HG03575 (cell line): ENCODE data around the gene TMEM132C.

ENCODE experiments used
- ATAC-seq: cut with Tn5 transposase; IDR thresholded peaks from one replicate; pipeline ENCODE4 v1.9.1; 2021; ENCODE audit not compliant: unreplicated experiment, insufficient number of reproducible peaks, low FRiP score; ENCODE audit errors: extremely low read depth

TMEM132C gene

DNA sequence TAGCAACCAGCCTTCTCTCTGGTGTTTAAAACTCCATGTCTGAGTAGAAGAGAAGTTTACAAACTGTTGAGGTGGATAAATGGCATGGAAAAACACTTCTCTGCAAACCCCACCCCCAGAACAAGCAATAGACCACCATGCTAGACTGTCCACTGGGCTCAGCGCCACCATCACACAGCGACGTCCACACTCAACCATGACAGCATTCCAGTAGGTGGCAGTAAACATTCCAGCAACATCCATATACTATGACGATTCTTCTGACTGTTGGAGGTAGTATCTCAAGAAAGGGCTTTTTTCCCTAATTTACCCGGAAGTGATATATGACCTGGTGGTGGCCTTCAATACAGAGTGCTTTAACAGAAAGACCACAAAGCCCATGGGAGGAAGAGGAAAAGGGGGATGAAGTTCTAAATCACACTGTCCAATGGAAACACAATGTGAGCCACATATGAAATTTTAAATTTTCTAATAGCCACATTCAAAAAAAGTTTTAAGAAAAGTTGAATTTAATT lies 404.6 kb downstream of the TMEM132C start:
- no peak for ATAC-seq

DNA sequence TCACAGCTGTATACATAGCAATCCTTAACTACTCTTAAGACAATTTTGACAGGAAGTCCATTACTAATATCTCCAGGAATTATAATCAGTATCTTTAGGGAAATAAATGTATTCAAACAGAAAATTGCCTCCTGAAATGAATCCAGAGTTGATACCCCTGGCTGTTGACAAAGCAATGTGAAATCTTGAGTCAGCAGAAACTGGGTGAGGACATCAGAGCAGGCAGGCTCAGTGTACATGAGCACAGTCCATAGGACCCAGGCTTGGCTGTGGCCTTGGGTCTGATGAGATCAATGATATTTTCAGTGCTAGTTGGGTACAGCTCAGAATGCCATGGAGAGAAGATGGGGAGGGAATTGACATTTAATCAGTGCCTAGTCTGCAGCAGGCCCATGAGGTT lies 405.5 kb downstream of the TMEM132C start:
- no peak for ATAC-seq

DNA sequence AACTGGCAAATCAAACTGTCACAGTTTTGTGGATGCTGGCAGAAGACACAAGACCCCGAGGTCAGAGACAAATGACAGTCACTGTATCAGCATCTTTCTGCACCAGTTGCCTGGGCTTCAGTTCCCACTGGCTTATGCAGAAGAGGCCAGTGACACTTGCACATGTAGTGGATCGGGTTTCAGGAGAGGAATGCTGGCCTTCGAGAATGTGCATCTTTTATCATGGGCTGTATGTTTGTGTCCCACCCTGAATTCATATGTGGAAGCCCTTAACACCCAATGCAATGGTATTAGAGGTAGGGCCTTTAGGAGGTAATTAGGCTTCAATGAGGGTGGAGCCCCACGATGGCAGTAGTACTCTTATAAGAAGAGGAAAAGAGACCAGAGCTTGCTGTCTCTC lies 405.9 kb downstream of the TMEM132C start:
- ATAC-seq = no peak

DNA sequence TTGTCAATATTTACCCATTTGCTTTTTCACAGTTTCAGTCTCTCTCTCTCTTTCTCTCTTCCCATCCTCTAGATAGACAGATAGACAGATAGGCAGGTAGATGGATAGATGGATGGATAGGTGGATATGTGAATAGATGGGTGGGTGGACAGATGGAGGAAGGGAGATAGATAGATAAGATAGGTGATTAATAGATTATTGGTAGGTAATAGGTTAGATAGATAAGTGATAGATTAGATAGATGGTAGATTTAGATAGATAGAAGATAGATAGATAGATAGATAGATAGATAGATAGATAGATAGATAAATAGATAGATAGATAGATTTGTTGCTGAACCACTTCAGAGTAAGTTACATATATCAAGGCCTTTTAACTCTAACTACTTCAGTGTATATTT lies 408.6 kb downstream of the TMEM132C start:
- ATAC-seq = no peak

DNA sequence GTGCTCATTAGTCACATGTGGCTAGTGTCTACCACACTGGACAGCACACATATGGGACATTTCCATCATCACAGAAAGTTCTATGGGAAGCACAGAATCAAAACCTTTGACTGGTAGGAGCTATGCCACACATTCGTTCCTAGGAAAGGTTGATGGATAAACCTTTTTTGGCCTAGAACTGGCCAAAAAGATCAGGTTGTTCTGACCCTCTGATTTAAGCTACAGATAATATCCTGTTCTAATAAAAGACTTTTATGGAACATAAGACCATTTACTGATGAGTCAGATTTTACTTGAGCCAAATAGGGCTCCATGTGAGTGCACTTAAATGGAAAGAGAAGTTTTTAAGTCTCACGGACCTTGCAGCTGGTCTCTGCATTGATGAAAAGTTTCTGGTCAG lies 413.6 kb downstream of the TMEM132C start:
- ATAC-seq = no peak

DNA sequence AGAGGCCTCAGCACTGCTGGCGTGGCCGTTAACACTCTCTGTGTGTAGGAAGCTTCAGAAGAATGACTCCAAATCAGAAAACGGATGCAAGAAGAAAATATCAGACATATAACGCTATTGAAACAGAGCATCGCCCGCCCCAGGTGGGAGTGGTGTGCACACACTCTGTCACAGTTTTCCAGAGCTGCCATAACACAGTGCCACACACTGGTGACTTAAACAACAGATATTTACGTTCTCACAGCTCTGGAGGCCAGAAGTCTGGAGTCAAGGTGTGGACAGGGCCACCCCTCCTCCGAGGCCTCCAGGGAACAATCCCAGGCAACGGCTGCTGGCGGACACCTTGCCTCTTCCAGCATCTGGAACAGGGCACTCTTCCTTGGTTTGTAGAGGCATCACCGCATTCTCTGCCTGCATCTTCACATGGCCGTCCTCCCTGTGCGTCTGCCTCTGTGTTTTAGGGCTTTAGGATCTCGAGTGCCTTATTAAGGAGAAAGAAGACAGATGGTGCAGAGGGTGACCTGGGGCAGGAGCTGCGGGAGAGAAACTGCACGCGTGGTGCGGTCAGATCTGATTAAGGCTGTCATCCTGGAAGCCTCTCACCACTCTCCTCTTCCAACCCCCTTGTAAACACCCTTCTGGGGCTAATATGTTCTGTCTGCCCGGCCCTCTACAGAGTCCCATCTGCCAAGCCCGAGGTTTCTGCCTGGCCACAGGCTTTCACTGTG lies 415.7 kb downstream of the TMEM132C start:
- no peak for ATAC-seq

DNA sequence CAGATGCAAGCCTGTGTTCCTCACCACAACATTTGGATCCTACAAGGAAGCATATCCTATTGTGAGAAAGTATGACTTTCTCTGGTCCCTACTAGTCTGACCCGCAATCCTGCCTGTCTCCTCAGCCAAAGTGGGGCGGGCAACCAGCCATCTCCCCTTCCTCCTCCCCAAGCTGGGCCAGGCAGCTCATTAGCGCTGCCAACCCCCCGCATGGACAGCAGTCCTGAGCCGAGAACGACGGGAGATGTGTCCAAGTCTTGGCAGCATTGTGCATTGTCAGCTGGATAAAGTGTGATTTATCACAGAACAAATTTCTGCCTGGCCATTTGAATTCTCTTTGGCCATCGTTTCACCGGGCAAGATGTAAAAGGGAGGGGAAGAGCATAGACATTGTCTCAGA lies 417.4 kb downstream of the TMEM132C start:
- no peak for ATAC-seq

DNA sequence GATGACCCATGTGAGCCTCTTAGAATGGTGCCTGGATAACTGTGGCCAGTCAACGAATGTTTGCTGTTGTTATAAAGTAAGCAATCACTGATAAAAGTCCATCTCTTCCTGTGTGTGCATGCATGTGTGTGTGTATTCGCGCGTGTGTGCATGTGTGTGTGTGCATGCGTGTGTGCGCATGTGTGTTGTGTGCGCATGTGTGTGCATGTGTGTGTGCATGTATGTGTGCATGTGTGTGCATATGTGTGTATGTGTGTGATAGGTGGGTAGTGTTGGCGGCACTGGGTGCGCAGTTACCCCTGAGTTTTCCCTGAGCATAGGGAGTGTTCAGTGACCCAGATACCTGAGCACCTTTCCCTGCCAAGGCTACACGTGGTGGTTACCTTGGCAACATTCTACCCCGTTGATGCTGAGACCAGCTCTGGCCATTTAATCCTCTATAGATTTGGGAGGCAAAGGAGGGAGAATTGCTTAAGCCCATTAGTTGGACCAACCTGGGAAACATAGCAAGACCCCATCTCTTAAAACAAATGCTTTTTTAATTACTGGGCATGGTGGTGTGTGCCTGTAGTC lies 419.0 kb downstream of the TMEM132C start:
- no peak for ATAC-seq

DNA sequence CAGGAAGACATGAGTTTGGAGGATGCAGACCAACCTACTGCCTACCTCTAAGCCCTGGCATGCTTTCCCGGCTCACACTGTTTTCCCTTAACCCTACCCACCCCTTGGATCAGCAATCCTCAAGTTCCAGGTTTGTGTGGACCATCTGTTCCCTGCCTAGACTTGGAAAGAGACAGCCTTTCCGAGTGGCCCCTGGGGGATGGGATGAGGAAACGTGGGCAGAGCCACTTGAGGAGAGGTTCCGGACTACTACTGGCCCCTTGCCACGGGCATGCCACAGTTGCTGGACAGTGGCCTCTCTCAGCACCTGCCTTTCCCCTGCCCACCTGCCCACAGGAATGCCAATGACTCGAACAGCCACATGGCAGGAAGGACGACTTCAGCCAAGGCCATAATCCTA lies 420.9 kb downstream of the TMEM132C start:
- ATAC-seq = no peak

DNA sequence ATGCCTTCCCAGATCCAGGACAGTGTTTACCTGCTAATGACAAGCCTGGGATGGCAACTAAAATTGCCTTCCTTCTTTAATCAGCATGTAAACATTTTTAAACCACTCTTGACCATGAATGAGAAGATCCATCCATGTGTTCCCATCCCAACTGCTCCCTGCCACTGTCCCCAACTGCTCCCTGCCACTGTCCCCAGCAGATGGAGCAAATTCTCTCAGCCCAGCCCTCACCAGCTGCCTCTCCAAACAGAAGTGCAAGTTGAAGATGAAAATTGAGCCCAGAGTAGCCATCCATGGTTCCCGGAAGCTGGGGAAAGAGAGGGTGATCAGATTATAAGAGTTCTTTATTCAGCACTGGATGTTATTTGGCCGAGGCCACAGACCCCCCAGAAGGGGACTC lies 423.7 kb downstream of the TMEM132C start:
- no peak for ATAC-seq

DNA sequence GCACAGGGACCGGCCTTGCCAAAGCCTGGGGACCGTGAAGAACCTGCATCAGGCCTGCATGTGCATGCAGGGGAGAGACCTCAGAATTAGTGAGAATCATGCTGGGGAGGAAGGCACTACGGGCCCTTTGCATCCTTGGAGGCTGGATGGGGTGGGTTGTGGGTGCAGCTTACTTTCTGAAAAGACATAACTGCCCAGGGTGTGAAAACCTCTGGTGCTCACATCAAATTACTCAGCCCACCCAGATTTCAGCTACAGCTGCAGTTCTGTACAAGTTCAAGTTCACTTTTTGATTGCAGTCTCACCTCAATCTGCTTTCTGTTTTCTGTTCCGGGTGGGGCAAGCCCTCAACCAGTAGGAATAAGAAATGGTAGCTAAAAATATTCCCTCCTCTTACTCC lies 426.1 kb downstream of the TMEM132C start:
- ATAC-seq = no peak

DNA sequence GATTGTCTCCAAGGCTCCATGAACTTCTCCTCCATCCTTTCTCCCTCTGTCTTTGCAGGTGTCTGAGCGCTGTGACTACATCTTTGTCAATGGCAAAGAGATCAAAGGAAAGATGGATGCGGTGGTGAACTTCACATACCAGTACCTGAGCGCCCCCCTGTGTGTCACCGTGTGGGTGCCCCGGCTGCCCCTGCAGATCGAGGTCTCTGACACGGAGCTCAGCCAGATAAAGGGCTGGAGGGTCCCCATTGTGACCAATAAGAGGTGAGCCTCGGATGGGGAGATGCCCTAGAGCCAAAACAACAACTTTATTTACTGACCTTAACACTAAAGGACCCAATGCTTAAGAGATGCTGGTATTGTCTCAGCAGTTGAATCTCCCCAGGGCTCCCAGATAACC lies 426.8 kb downstream of the TMEM132C start:
- no peak for ATAC-seq

DNA sequence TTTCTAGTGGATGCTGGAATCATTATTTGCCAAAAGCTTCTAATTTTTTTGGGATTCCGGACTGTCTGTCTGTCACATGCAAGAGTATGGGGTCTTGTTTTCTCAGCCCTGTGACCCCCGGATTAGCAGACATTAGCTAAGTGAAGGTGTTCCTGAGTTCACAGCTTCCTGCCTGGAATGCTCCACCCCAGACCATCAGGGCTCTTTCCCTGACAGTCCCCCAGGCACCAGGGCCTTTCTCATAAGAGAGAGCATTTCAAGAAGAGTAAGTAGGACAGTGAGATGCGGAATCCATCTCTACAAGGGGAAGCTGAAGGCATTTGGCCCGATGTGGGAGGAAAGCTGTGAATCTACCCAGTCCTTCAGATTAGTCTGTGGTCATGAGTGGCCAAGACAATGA lies 427.5 kb downstream of the TMEM132C start:
- no peak for ATAC-seq

DNA sequence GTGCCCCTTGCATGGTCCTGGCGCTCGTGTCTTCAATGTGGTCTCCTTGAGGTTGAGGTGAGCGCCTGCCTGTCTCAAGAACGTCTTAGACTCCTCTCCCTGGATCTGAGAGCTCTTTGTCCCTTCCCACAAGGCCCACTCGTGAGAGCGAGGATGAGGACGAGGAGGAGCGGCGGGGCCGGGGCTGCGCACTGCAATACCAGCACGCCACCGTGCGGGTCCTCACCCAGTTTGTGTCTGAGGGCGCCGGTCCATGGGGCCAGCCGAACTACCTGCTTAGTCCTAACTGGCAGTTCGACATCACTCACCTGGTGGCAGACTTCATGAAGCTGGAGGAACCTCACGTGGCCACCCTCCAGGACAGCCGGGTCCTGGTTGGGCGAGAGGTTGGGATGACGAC lies 428.7 kb downstream of the TMEM132C start:
- no peak for ATAC-seq

DNA sequence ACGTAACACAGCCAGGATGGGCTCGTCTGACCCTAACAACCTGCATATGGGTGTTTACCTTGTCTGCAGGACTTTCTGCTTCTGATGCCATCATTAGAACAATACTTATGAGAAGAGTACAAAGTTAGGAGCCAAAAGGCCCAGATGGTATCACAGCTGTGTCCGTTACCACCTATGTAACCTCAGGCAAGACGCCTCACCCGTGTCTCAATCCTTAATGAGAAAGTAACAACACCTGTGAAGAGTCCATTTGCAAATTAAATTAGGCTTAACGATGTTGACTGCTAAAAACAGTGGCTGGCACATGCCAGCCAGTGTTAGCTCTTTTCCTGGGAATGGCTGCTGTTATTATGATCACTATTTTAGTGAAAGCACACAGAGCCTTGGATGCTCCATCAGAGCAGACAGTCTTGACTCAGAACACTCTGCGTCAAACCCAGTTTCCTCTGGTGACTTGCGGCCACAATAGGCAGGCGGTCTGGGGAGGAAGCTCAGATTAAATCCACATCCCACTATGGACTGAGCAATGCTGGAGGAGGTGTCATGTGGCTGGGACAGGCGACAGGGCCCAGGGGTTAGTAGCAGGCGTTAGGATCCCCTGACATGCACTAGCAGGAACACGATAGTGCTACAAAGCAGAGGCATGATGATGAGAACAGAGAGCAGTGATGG lies 431.5 kb downstream of the TMEM132C start:
- no peak for ATAC-seq

DNA sequence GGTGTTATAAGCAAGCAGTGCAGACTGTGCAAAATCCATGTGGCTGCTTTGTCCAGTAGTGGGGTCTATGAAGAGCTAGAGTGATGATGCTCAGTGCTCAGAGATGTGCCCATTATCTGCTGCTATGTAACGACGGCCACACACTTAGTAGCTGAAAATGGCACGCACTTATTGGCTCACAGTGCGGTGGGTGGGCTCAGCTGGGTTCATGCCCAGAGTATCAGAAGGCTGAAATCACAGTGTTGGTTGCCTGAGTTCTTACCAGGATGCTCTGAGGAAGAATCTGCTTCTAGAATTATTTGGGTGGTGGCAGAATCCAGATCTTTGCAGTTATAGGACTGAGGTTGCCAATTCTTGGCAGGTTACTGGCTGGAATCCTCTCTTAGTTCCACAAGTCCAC lies 432.1 kb downstream of the TMEM132C start:
- ATAC-seq = no peak

DNA sequence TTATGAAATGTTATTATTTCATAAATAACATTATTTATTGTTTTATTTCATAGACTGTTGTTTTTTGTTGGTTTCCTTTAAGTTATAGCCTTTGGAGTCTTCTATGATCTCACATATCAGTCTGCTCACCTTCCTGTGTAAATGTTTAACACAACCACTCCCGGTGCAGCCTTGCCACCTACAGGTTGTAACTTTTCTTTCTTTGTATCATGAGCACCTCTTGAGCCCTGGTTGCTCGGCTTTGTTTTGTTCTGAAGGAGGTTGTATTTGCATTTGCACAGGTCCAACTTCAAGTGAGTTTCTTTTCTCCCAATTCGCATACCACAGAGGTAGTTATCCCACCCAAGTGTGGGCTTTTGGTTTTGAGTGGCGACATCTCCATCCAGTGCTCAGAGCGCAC lies 435.4 kb downstream of the TMEM132C start:
- ATAC-seq = no peak

DNA sequence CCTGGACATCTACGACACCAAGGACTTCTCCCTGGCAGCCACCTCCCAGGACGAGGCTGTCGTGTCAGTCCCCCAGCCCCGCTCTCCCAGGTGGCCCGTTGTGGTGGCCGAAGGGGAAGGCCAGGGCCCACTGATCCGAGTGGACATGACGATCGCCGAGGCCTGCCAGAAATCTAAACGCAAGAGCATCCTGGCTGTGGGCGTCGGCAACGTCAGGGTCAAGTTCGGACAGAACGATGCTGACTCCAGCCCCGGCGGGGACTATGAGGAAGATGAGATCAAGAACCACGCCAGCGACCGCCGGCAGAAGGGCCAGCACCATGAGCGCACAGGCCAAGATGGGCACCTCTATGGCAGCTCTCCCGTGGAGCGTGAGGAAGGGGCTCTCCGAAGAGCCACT lies 438.2 kb downstream of the TMEM132C start:
- no peak for ATAC-seq

DNA sequence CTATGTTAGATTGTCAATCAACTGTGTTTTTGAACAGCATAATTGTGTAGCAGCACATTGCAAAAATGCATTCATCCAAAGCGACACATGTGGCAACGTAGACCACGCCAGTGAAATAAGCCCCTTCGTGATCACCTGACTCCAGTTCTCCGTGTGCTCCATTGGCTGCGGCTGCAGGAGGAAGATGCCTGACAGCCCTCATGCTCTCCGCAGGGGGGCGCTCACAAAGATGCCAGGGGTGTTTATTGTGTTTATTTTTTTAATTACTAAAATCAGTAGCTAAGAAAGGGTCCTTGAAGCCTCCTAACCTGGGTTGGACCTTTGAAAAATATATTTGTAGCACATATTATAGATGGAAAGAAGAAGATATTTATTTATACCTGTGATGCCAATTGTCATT lies 440.5 kb downstream of the TMEM132C start:
- no peak for ATAC-seq

DNA sequence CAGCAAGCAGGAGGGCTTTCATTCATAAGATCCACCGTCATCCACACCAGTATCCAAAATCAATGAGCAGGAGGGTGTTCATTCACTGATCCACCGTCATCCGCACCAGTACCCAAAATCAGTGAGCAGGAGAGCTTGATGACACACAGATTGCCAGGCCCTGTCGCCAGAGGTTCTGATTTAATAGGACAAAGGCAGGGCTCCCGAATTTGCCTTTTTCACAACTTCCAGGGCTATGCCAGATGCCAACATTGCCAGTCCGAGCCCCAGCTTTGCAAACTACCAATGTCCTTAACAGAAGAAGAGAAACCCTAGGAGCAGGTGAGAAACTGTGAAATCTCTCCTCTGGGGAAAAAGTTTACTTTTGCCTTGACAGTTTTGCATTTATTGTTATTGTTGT lies 441.8 kb downstream of the TMEM132C start:
- no peak for ATAC-seq
